ENCODE data around the gene HAGH.

- TF ChIP-seq EZH2 (IDR thresholded peaks at IDR 0.05; ENCODE audit: borderline replicate concordance, low read depth, low read length, severe bottlenecking) = no peak
- TF ChIP-seq, protein P1, sequence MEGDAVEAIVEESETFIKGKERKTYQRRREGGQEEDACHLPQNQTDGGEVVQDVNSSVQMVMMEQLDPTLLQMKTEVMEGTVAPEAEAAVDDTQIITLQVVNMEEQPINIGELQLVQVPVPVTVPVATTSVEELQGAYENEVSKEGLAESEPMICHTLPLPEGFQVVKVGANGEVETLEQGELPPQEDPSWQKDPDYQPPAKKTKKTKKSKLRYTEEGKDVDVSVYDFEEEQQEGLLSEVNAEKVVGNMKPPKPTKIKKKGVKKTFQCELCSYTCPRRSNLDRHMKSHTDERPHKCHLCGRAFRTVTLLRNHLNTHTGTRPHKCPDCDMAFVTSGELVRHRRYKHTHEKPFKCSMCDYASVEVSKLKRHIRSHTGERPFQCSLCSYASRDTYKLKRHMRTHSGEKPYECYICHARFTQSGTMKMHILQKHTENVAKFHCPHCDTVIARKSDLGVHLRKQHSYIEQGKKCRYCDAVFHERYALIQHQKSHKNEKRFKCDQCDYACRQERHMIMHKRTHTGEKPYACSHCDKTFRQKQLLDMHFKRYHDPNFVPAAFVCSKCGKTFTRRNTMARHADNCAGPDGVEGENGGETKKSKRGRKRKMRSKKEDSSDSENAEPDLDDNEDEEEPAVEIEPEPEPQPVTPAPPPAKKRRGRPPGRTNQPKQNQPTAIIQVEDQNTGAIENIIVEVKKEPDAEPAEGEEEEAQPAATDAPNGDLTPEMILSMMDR (IDR thresholded peaks at IDR 0.05; ENCODE audit: borderline replicate concordance, extremely low read depth, low read length, poor library complexity, severe bottlenecking) = no peak
Measured at GRCh38 chr16:1845985-1846384, 19.4 kb upstream of the HAGH start.
